NCI-H460 (cell line): ENCODE data around the gene SLC7A6OS. TPM values are rescaled to one million over a fixed set of nuclear protein-coding genes. Genes with fewer than 3 reads are reported as not detected.

ENCODE experiments used
- DNase-seq: peaks from one replicate; pipeline ENCODE4 v3.0.0-alpha.2; 2016; ENCODE audit warnings: low read depth; ENCODE audit errors: extremely low read depth
- polyA plus RNA-seq: library from polyadenylated mRNA; depleted of rRNA; stranded (reverse); fragments of >200 nt; gene quantifications from 2 replicates; pipeline ENCODE4 v1.2.3, GENCODE V29; 2014; cell fraction: nucleus; rRNA removed
- total RNA-seq: library from RNA; depleted of rRNA; stranded (reverse); fragments of >200 nt; shearing (Covaris generic); gene quantifications from 2 replicates; pipeline ENCODE4 v1.2.3, GENCODE V29; 2014; rRNA removed

The SLC7A6OS gene
- 18.2 and 21.0 TPM in 2 replicates for total RNA-seq
- 38.2 and 42.0 TPM in 2 replicates for polyA plus RNA-seq

GRCh38 chr16:68310774-68311511, at the start of gene SLC7A6OS, which contains the start of gene PRMT7:
Gene SLC7A6OS (minus strand): TSS chr16:68310946. CDS start chr16:68310926, 20 bp downstream.
Gene PRMT7 (plus strand): TSS chr16:68311019. CDS start chr16:68315980, 4,961 bp downstream.
- peak; percentile 90 for DNase-seq

DNA sequence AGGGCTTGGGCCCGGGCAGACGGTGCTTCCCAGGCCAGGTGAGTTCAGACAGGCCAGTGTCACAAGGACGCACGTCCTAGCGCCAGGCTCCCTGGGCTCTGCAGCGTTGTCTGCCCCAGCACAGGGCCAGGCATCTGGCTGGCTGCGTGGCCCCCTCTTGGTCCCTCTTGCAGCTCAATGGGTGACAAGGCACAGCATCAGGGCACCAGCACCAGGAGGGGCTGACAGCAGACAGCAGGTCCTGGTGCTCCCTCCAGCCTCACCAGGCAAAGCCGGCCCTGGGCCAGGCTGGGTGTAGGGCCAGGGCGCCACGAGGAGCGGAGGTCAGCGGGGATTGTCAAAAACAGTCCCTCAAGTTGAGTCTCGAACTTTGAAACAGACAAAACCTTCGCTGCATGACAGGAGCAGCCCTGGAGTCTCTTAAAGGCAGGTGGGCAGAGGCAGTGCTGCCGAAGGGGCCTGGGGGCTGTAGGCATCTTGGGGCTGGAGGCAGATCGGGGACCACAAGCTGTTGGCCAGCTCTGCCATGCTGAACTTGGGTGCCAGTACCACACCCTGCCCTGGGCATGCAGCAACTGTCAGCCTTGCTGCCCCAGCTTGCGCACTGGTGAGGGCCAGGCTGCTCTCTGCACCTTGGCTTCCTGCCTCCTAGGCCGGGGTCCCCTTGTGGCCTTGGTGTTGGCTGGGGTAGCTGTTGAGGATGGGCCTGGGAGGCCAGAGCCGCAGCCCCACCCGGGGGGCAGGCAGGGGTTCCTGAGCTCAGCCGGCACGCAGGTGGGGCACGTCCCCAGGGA, 48.8 kb upstream of the SLC7A6OS start:
- no peak for DNase-seq

DNA sequence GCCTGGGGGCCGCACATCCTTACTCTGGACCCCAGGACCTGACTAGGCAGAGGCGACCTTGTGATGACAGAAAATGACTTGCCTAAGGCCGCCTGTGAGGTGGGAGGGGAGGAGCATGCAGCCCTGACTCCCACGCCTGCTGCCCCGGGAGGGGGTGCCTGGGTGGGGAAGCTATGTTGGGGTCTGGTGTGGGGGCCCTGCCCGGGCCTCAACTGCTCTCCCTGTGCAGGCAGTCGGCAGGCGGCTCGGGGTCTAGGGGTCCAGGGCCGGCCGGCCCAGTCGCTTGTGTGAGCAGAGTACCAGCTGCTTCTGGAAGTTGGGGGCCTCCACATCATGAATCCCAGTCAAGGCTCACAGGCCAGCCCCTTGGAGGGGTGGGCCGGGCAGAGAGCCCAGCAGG, 48.2 kb upstream of the SLC7A6OS start:
- no peak for DNase-seq

DNA sequence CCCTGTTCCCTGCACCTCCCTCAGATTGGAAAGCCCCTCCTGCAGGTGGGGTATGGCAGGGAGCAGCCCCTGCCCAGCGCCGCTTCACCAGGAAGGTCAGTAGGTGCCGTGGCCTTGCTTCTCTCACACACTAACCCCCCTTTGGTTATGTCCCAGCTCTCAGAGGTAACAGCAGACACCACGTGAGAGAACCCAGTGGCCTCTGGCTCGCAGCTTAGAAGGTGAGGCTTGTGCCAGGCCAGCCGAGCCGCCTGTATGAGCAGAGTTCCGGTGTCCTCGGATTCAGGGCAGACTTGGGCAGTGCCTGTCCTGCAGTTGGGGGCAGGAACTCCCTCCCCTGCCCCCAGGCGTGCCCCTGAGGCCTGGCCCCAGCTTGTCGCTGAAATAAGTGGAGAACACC, 47.2 kb upstream of the SLC7A6OS start:
- DNase-seq = no peak

GRCh38 chr16:68357521-68357922, 46.8 kb upstream of the SLC7A6OS start:
- no peak for DNase-seq

GRCh38 chr16:68356919-68357286, 46.2 kb upstream of the SLC7A6OS start:
- no peak for DNase-seq

DNA sequence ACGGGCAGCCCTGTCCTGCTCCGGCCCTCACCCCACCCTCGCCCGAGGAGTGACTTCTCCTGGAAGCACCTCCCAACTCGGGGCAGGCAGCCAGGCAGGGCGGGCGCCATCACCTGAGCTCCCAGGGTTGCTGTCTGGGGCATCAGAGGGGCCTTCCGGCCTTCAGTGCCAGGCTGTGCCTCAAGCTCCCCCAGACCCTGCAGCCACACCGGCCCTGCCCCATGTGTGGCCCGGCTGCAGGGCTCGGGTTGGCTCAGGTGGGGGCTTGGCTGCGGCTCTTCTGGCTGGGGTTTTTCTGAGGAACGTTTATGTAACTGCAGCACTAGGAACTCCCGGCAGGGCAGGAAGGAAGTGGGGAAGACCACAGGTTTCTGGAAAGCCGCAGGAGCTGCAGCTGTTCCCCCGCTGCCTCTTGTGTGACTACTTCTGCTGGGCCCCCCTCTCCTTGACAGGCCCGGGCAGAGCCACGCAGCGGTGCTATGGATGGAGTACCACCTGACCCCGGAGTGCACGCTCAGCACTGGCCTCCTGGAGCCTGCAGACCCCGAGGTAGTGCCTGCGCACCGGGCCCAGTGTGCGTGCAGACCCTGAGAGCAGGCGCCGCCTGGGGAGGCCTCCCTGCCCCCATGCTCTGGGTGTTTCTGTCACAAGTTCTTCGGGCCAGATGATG, 45.6 kb upstream of the SLC7A6OS start:
- no peak for DNase-seq

DNA sequence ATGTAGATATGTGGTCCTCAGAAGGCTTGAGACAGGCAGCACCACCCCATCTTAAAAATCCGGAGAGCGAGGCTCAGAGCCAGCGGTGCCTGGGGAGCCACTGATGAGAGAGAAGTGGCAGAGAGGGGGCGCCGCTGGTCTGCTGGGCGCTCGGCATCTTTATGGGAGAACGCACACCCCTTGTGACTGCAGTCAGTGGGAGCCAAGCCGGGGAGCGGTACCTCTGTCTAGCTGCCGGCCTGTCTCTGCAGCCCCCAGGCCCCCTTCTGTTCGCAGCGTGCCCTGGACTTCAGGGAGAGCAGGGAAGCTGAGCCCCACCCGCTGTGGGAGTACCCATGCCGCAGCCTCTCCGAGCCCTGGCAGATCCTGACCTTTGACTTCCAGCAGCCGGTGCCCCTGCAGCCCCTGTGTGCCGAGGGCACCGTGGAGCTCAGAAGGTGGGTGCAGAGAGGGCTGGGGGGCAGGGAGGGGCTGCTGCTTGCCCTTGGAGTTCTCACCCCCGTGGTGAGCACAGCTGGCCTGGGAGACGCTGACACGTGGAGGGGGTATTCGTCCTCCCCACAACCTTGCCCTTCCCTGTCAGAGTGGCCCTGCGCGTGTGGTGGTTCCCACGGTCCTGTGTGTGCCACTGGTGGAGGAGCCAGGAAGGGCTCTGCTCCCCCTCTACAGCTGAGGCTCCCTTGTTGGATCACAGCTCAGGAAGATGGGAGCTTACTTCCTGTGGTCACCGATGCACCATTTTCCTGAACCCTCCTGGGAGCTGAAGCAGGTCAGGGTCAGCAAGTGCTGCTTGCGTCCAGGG, 44.9 kb upstream of the SLC7A6OS start:
- DNase-seq = no peak

DNA sequence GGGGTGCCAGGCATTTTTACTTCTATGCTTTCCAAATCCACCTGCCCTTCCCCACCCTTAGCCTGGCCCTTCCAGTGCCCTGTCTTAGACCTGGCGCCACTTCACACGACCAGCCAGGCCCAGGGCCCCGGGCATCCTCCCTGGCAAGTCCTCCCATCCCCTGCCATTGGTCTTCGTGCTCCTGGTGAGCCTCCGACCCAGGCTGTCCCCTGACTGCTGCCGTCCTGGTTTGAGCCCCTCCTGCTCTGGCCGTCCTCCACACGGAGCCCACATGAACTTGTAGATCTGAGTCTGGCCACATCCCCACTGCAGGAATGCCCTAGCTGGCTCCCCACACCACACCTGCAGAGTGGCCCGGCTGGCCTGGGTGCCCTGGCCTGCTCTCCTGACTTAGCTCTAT, 44.1 kb upstream of the SLC7A6OS start:
- no peak for DNase-seq

DNA sequence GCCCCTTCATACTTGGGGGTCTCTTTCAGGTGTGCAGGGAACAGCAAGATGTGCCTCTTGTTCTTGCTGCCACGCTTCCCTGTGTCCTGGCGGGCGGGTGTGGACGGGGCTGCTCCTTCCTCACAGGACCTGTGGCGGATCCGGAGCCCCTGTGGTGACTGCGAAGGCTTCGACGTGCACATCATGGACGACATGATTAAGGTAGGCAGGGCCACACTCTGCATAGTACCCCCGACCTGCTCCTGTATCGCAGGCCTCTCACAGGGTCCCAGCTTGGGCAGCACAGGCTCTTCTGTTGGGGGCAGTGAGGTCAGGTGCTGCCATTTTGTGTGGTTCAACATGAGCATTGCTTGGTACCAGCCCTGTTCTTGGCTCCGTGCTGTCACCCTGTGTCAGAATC, 42.6 kb upstream of the SLC7A6OS start:
- DNase-seq = no peak

DNA sequence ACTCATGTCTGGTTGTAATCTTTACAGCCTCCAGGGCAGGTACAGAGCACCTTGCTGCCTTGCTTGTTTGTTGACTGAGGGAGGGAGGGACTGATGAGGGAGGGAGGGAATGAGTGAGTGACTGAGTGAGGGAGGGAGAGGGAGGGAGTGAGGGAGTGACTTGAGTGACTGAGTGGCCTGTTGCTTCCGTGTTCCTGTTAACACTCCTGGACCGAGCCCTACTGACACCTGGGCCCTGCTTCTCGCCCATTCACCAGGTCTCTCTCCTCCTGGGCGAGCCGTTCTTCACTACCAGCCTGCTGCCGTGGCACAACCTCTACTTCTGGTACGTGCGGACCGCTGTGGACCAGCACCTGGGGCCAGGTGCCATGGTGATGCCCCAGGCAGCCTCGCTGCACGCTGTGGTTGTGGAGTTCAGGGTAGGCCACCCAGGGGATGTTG, 41.3 kb upstream of the SLC7A6OS start:
- DNase-seq = no peak

DNA sequence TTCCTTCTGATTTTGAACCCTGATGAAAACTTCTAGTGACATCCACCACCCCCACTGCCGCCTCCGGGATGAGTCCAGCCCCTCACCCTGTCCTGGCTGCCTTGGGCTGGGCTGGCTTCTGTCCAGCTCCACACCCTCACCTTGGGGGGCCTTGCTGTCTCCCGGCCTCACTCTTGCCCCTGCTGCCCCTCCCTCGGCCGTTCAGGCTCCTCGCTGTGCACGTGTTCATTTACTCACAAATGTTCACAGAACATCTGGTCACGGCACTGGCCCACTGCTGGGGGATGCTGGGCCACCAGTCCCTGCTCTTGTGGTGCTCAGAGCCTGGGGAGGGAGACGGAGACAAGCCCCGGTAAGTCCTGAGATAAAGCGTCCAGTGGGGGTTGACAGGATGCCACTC, 40.7 kb upstream of the SLC7A6OS start:
- no peak for DNase-seq

DNA sequence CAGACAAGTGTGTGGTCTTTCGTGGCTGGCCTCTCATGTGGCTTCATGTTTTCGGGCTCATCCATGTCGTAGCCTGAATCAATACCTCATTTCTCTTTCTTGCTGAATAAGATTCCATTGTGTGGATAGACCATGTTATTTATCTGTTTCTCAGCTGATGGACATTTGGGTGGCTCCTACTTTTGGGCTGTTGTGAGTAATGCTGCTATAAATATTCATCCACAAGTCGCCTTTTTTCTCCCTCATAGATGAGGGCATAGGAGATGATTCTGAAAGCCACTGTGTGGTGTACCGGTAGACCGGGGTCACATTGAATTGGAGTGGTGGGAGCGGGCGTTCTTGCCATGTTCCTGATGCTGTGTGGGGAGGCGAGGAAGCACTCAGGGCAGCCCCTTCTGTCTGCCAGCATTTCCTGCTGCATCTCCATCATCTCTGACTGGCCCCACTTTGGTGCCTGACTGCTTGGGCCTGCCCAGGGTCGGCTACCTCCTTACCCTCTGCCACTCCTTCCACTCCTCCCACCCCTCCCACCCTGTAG, 40.1 kb upstream of the SLC7A6OS start:
- no peak for DNase-seq

GRCh38 chr16:68349838-68350410, 39.2 kb upstream of the SLC7A6OS start:
- DNase-seq = no peak

GRCh38 chr16:68348639-68349445, 38.1 kb upstream of the SLC7A6OS start:
- DNase-seq = no peak

GRCh38 chr16:68347605-68348004, 36.9 kb upstream of the SLC7A6OS start:
- no peak for DNase-seq

DNA sequence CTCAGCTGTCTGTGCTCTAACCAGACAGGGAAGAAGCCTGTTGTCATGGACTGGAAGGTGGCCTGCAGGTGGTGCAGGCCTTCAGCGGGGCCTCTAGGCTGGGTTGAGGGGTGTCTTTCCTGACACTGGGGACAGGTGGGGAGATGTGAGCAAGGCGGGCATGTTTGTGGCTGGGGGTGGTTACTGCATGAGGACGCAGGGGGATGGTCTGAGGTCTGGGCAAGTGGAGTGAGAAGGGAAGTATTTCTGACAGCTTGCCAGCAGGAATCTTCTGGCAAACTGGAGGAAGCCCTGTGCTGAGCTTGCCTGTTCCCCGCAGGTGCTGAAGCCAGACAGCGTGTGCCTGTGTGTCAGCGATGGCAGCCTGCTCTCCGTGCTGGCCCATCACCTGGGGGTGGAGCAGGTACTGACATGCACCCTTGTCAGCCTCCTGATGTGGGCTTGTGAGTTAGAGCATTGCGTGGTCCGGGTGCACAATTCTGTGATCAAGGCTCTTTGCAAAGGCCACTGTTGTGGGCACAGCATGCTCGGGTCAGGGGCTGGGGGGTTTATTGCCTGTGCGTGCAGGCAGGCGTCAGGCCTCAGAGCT, 36.2 kb upstream of the SLC7A6OS start:
- DNase-seq = no peak

DNA sequence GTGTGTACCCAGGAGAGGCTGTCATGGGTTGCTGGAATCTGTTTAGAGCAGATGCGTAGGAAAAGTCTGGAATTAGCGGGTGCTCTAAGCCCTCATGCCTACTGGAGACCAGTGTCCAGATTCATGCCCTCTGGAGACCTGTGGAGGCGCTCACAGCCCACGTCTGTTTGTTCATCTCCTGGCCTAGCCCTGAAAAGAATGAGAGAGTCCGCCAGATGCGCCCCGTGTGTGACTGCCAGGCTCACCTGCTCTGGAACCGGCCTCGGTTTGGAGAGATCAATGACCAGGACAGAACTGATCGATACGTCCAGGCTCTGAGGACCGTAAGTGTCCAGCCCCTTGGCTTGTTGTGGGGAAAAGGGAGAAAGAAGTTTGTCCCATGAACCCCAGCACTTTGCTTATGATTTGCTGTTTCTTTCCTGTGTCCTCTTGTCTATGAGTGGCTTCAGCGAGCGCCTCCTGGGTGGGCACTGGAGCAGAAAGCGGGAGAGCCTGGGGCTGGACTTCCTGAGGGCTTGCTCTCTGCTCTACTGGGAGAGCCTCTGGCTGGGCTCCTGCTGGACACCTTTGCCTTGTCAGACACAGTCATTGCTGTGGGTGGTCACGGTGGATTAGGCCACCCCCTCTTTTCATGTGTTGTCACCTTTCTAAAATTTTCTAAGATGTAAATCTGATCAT, 35.4 kb upstream of the SLC7A6OS start:
- no peak for DNase-seq
